HuH-7.5 (cell line): ENCODE data around the gene FSTL4.

ENCODE experiments used
- DNase-seq: peaks from one replicate; pipeline ENCODE4 v3.0.0; 2011; ENCODE audit warnings: low spot score

The FSTL4 gene

GRCh38 chr5:133612249-133612860, at the start of gene FSTL4:
Gene FSTL4, minus strand, starts transcription at chr5:133612541.
- DNase-seq = no peak

GRCh38 chr5:133661389-133661788, 49.0 kb upstream of the FSTL4 start:
- DNase-seq = no peak

DNA sequence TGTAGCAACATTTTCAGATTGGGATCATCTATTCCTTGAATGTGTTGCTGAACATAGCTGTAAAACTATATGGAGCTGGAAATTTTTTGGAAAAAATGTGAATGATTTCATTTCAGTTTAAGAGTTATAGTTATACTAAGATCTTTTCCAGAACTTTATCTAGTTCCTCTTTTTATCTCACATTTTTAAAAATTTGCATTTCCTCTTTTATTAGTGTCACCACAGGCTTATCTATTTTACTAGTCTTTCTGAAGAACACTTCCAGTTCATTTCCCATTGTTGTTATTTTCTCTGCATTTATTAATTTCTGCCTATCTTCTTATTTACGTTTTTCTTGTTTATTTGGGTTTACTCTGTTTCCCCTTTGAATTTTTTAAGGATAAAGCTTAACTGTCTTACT, 46.0 kb upstream of the FSTL4 start:
- no peak for DNase-seq

DNA sequence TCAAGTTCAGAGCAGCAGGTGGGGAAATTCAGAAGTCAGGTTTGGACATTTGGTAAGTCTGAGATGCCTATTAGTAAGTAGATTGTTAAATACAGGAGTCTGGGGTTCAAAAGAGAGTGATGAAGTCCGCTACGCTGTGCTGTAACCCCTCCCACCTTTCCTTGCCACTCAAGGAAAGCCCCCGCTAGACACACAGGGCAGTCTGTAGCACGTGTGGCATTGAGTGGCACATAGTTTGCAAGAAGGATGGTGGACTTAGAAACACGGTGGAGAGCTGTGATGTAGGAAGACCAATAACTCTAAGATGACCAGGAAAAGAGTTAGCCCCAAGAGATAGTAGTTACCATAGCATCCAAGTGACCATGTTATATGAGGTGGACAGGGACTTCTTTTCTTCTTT, 44.7 kb upstream of the FSTL4 start:
- DNase-seq = no peak

- no peak for DNase-seq
These were observed 43.6 kb upstream of the FSTL4 start for GRCh38 chr5:133655966-133656365.

- DNase-seq = no peak
These were observed 41.4 kb upstream of the FSTL4 start for GRCh38 chr5:133653760-133654049.

- DNase-seq = no peak
These were observed 40.8 kb upstream of the FSTL4 start for GRCh38 chr5:133652951-133653759.

GRCh38 chr5:133644000-133644865, 31.9 kb upstream of the FSTL4 start:
- DNase-seq = no peak

DNA sequence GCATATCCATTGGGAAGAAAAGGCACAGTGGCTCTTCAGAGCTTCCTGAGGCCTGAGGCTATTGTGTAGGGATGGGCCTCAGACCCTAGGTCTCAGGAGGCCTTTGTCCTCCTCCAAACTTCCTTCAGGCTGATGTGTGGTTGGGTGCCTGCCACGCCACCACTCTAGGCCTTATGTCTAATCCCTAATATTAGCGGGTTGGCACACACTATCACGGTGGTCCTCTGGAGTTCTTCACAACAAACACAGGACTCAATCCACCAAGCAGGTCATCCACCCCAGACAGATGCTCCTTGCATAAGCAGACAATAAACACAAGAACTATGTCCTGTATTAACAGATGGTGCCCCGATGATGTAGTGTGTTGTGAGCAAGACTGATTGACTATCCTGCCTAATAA, 31.0 kb upstream of the FSTL4 start:
- DNase-seq = no peak

DNA sequence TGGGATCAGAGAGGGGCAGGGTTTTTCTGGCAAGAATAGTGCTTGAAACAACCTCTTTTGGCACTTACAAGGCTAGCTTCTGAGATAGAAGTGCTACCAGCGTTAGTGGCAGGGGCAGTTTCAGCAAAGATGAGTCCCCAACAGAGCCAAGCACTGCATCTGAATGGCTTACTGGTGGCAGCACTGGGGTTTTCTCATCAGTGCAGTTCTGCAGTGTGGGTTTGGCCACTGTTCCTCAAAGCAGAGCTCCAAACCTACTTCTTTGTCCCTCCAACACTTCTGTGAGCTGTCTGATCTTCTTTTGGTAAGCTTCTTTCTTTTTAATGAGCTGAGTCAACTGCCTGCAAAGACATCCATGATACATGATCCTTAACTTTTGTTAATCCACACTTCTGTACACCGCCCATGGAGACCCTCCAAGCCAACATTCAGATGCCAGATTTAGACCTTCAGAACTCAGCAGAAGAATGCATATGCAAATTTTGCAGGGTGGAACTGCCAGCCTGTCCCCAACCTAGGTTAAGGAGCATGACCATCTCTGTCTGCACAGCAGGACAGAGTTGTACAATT, 29.9 kb upstream of the FSTL4 start:
- DNase-seq = no peak

DNA sequence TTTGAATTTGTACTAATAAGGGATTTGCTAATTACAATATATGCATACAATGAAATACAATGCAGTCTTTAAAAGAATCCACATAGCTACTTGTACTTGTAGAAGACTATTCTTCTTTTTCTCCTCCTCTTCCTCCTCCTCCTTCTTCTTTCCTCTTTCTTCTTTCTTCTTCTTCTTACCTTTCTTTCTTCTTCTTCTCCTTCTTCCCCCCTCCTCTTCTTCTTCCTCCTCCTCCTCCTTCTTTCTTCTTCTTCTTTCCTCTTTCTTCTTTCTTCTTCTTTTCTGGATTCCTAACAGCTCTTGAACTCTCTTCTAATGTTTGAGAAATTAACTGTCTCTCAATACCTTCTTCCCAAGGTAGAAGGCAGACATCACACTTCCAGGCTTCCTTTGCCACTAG, 29.3 kb upstream of the FSTL4 start:
- DNase-seq = no peak

- DNase-seq = no peak
These were observed 27.6 kb upstream of the FSTL4 start for GRCh38 chr5:133639850-133640528.

DNA sequence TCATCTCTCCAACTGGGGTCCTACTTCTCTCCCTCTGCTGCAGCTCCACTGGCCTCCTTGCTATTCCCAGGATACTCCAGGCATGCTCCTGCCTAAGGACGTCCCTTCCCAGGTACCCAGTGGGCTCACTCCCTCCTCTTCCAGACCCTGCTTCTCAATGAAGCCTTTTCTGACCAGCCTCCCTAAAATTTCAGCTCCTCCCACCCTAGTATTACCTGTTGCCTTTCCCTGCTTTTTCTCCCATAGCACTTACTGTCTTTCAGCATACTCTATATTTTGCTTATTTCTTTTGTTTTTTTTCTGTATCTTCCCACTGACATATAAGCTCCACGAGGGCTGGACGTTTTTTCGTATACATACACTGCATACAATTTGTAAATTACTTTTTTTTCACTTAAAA, 26.1 kb upstream of the FSTL4 start:
- DNase-seq = no peak

- DNase-seq = no peak
These were observed 24.9 kb upstream of the FSTL4 start for GRCh38 chr5:133637206-133637605.

GRCh38 chr5:133635051-133635450, 22.7 kb upstream of the FSTL4 start:
- no peak for DNase-seq

DNA sequence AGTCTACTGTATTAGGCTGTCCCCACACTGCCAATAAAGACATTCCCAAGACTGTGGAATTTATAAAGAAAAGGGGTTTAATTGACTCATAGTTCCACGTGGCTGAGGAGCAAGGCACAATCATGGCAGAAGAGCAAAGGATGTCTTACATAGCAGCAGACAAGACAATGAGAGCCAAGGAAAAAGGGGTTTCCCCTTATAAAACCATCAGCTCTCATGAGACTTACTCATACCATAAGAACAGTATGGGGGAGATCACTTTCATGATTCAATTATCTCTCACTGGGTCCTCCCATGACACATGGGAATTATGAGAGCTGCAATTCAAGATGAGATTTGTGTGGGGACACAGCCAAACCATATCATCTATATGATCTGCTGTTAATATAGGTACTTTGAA, 14.8 kb upstream of the FSTL4 start:
- DNase-seq = no peak

DNA sequence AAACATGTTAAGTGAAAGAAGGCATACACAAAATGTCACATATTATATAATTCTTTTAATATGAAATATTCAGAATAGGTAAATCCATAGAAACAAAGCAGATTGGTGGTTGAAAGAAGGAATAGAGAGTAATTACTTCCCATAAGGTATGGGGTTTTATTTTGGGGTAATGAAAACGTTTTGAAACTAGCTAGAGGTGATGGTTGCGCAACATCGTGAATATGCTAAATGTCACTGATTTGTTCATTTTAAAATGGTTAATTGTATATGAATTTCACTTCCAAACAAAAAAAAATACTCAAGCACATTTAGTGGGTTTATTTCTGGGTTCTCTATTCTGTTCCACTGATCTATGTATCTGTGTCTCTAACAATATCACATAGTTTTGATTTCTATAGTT, 12.0 kb upstream of the FSTL4 start:
- DNase-seq = no peak

DNA sequence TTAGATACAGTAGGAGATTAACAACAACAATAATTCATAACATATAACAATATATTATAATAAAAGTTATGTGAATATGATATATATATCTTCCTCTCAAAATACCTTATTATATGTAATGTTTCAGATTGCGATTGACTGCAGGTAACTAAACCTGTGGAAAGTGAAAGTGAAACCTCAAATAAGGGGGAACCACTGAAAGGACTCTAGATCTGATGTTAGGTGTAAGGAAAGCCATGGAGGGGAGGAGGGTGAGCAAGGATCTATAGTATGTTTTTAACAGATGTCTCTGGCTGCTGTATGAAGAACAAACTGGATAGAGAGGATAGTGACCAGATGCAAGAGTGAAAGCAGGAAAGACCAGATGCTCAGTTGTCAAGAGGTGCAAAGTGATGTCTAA, 5.8 kb upstream of the FSTL4 start:
- DNase-seq = no peak

GRCh38 chr5:133613743-133614142, 1.4 kb upstream of the FSTL4 start:
- no peak for DNase-seq

- no peak for DNase-seq
These were observed 843 bp upstream of the FSTL4 start for GRCh38 chr5:133613184-133613583.

DNA sequence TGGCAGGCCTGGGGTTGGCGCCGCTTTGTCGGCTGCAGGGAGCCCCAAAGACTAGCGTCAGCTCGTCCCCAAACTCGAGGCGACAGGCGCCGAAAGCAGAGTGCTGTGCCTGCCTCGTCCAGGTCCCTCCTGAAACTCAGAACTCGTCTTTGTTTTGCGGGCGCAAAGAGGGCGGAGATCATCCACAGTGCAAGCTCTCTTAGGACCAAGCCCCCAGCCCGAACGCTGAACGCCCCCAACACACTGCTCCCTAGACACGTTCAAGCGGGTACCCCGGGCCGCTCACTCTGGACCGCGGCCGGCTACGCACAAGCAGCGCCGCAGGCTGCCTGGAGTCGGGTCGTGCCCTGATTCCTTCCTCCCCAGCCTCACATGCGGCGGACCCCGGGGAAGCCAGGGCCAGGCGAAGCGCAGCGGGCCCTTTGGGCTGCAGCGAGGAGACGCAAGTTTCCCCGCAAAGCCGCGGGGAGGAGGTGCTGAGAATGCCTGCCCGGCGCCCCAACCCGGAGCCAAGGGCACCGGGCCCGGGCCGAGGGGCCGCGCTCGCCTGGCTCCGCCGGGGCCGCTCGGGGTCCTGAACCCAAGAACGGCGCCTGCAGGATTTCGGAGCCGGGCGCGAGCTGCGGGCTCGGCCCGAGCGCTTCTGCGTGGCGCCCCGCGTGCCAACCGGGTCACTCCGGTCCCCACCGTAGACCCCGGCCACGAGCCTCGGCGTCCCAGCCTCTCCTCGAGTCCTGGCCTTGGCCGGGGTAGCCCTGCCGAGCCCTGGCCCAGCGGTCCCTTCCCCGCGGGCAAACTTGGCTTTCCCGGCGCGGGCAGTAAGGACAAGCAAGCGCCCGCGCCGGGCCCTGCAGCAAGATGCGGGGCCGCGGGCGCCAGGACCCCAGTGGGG, 738 bp downstream of the FSTL4 start:
- DNase-seq = no peak
